GM06990 (cell line): Measurements from ENCODE around the gene NXF2.
"Not testable (repeated sequence)": the region's sequence is repeated elsewhere in the genome, so short reads cannot be mapped to it uniquely, and the experiment has no call there.

ENCODE experiments used
- DNase-seq: peaks from one replicate; pipeline ENCODE4 v3.0.0-alpha.2; 2011; ENCODE audit not compliant: insufficient read length; ENCODE audit errors: extremely low read depth
- H3K27me3 ChIP-seq: replicated peaks from 2 replicates; pipeline ENCODE4 v1.6.0; 2011; ENCODE audit warnings: low read length; ENCODE audit not compliant: control insufficient read depth, insufficient read depth
- H3K36me3 ChIP-seq: 2 replicates; pipeline ENCODE4 v1.5.1; 2011; ENCODE audit warnings: low read length; ENCODE audit not compliant: control insufficient read depth, insufficient read depth
- H3K4me3 ChIP-seq: replicated peaks from 2 replicates; pipeline ENCODE4 v1.5.1; 2011; ENCODE audit warnings: low read depth, mild to moderate bottlenecking, control low read depth, low read length
- CTCF ChIP-seq: IDR thresholded peaks from 2 replicates; pipeline ENCODE4 v1.5.1; 2011; ENCODE audit warnings: low read length, control low read depth, mild to moderate bottlenecking, inconsistent platforms; ENCODE audit not compliant: insufficient read depth, poor library complexity, severe bottlenecking

NXF2 gene

GRCh38 chrX:102246893-102247292, at the start of gene NXF2:
Gene NXF2 (plus strand): TSS chrX:102247167. CDS start chrX:102307079, 59,912 bp downstream.
- not testable (repeated sequence) for H3K36me3 ChIP-seq, DNase-seq, H3K27me3 ChIP-seq, H3K4me3 ChIP-seq

- not testable (repeated sequence) for H3K27me3 ChIP-seq, DNase-seq, H3K36me3 ChIP-seq, H3K4me3 ChIP-seq
Observed at GRCh38 chrX:102207940-102208339, 39.0 kb upstream of the NXF2 start.

- H3K4me3 ChIP-seq, DNase-seq, H3K27me3 ChIP-seq, H3K36me3 ChIP-seq: not testable (repeated sequence)
Observed at GRCh38 chrX:102214986-102215385, 32.0 kb upstream of the NXF2 start, which contains the start of gene TCP11X1. Gene TCP11X1 (plus strand): TSS chrX:102215301.

- H3K36me3 ChIP-seq = not testable (repeated sequence)
Observed at GRCh38 chrX:102216497-102216896, 30.5 kb upstream of the NXF2 start.

GRCh38 chrX:102235678-102236077, 11.3 kb upstream of the NXF2 start:
- H3K36me3 ChIP-seq, DNase-seq, H3K27me3 ChIP-seq, H3K4me3 ChIP-seq: not testable (repeated sequence)

More at GRCh38 chrX:102216497-102216896, 30.5 kb upstream of the NXF2 start:
- not testable (repeated sequence) for H3K27me3 ChIP-seq, H3K4me3 ChIP-seq, DNase-seq

- not testable (repeated sequence) for H3K27me3 ChIP-seq, DNase-seq, H3K4me3 ChIP-seq, H3K36me3 ChIP-seq
Observed at GRCh38 chrX:102240265-102240664, 6.7 kb upstream of the NXF2 start.

- H3K4me3 ChIP-seq, DNase-seq, H3K36me3 ChIP-seq, H3K27me3 ChIP-seq: not testable (repeated sequence)
Observed at GRCh38 chrX:102272231-102272630, 25.3 kb downstream of the NXF2 start.

- Histone ChIP-seq H3K4me3 (no peak overlapping the region), H3K27me3 (no peaks in the 10 kb centered on the region), H3K36me3 (no peaks in the 10 kb centered on the region)
- DNase-seq = no peak
- no peak for TF ChIP-seq CTCF
Observed at GRCh38 chrX:102338162-102338561, 91.2 kb downstream of the NXF2 start.

- H3K36me3 ChIP-seq = no peaks in the 10 kb centered on the region
- H3K27me3 ChIP-seq = no peaks in the 10 kb centered on the region
- no peak for TF ChIP-seq CTCF
- no peak overlapping the region for H3K4me3 ChIP-seq
- no peak for DNase-seq
Observed at GRCh38 chrX:102339312-102340298, 92.6 kb downstream of the NXF2 start.
